ENCODE measurements around the gene HDGF. TPM values are rescaled to one million over a fixed set of nuclear protein-coding genes. Genes with fewer than 3 reads are reported as not detected.
A peak's percentile ranks its signal among the peaks of the same experiment; 100 is the strongest.

HDGF gene
- total RNA-seq, 1 donor from 2014 or later = 149 TPM

DNA sequence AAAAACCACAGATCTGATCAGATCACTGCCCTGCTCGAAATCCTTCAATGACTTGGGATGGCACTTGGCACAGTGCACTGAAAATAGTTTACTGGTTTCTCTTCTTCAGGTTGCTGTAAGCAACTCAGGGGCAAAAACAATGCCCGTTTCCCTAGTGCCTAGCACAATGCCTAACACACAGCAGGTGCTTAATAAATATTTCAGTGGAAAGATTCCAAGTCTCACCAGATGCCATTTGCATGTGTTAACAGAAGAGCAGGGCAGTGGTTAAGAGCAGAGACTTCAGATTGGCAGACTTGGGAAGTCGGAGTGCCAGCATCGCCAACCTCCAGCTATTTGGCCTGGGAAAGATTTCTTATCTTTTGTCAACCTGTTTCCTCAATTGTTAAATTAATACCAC lies 34.1 kb downstream of the HDGF start:
- no peak for DNase-seq

DNA sequence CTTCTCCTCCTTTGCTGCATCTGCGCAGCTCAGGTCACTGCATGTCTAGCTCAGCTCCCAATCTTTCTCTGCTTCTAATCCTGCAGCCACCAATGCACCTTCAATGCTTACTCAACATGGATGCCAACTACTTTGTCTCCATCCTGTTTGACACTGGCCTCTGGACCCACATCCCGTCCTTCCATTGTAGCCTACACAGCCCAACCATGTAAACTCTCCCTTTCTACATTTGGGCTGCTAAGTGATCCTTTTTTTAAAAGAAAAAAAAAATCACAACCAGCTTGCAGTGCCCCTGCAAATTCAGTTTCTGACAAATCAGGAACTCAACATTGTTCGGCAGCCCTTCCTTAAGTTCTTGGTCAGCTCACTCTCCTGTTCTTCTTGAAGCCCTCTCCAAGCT lies 36.6 kb downstream of the HDGF start:
- no peak for DNase-seq

DNA sequence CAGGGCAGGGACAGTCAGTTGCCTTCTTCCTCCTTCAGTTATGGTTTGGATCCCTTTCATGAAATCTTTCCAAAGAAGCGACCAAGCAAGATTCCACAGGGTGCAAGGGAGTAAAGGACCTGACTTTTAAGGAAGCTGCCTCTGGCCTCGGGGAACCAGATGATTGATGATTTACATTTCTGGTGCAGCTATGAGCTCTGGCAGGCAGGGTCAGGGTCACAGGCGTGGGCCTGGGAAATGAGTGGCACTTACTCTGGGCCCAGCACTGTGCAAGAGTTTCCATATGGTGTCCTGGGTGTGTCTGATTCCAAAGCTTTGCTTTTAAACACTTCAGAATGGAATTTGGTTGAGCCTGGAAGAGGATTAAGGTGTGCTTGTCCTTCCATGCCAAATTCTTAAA lies 38.8 kb downstream of the HDGF start:
- no peak for DNase-seq

DNA sequence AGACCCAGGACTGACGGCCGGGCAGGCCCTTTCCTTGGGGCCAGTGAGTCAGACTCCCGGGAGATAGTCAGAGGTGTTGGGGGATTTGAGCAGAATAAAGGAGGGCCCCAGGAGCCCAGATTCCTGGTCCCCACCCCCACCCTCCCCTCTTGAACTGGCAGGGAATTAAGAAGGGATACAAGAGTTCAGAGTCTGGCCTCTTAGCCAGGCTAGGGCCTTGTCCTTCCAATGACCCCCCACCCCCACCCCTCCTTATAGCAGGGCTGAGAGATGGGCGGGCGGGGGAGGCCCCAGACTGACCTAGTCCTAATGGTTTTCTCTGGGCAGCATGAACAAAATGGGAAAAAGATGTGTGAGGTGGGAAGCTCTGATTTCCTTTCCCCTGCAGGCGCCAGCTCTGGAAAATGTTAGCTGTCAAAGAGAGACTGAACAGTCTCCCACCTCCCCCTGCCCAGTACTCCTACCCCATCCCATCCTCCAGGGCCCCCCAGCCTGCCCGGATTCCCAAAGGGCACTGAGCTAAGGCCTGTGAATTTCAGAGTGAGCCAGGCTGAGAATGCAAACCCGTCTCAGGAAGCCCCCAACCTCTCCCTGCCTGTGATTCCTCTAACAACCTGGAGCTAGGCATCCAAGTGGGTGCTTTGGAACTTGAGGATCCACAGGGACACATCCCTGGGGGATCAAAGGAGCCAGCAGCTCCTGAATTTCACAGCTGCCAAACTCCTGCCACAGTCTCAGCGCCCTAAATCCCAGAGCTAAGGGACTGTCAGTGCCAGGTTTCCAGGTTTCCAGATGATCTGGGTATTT lies 40.3 kb downstream of the HDGF start:
- no peak for DNase-seq

DNA sequence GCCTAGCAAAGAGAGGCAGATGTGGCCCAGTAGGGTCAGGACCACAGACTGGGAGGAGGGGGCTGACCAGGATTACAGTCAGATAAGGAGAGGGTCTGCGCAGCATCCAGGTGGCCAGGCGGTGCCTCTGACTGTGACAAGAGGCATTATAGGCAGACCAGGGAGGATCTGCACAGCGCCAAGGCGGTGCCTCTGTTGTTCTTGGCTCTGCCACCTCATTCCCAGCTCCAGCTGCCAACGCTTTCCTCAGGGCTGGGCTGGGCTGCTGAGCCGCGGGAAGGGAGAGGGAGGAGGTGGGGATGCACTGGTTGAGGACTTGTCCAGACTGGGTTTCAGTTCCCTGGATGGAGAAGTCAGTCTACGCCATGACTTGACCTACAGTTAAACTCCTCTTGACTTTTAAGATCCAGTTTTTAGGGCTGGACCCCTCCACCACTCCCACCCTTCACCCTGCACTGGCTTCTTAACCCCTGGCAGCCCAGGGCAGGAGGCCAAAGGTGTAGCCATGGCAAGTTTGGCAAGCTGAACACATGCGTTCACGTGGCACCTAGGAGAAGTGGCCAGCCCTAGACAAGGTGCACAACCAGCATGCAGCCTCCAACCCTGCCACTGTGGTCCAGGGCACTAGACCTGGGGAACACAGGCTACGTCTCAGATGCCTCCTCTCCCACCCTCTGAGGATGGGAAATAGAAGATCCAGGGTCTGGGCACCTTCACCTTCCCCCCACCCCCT lies 41.6 kb downstream of the HDGF start:
- peak; percentile 40 for DNase-seq

DNA sequence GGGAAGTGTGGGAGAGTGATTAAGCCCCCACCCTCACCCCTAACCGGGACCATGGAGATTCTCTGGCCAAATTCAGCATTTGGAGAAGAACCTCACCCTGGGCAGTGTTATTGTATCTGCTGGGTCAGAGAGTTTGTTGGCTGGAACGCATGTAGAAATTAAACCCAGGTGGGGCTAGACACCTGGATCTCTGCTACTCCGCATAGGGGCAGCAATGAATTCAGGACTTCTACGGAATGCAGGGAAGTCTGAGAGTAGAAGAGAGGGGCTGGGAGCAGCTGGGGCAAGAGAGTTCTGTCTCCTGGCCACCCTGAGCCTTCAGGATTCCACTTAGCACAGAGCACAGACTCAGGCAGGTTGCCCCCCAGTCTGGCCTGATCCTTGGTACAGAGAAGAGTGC lies 42.4 kb downstream of the HDGF start:
- DNase-seq = no peak

DNA sequence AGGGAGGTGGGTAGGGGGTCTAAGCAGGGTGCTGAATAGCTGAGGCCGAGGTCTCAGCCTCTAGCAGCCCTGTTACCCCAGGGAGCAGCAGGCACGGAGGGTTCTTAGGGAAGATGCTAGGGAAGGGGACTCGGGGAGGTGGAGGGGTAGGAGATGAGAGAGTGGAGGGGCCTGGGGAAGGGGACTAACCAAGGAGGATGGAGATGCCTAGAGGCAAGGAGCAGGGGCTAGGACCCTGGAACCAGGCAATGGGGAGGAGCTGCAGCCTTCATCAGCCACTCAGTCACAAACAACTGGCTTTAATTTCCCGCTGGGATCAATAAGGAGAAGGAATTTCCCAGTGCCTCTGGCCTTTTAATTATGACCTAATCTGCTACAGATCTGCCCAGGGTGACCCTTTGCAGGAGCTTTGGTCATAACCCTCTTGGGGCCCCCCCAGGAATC lies 43.2 kb downstream of the HDGF start:
- DNase-seq = no peak

DNA sequence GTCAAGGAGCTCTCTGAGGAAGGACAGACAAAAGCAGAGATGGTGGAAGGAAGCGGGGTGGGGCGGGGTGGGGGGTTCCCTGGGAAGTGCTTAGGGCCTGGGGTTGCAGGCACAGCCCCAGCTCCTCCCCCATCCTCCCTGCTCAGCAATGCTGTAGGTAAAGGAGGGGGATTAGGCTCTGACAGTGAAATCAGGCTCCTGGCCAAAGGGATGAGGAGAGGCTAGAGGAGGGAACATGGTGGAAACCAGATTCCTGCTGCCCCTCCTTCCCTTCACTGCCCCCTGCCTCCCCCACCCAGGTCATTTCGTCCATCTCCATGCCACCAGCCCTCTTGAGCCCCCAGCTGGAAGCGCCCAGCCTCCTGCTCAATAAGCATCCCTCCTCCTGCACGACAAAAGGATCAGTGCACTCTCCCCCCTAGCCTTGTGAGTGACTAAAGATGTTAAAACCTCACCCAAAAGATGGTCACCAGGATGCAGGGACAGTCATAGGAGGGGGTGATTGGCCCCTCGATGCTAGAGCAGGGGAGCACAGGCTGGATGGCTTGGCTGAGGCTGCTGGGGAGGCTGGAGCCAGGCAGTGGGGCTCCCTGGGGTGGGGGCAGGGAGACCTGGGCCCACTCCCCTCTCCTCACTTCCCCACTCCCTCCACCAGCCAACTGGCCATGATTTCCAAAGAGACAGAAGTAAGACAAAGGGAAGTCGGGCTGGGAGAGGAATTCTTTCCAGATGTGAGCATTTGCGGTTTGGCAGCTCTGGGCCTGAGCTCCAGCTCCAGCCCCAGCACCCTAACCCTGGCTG lies 43.9 kb downstream of the HDGF start:
- DNase-seq = no peak

DNA sequence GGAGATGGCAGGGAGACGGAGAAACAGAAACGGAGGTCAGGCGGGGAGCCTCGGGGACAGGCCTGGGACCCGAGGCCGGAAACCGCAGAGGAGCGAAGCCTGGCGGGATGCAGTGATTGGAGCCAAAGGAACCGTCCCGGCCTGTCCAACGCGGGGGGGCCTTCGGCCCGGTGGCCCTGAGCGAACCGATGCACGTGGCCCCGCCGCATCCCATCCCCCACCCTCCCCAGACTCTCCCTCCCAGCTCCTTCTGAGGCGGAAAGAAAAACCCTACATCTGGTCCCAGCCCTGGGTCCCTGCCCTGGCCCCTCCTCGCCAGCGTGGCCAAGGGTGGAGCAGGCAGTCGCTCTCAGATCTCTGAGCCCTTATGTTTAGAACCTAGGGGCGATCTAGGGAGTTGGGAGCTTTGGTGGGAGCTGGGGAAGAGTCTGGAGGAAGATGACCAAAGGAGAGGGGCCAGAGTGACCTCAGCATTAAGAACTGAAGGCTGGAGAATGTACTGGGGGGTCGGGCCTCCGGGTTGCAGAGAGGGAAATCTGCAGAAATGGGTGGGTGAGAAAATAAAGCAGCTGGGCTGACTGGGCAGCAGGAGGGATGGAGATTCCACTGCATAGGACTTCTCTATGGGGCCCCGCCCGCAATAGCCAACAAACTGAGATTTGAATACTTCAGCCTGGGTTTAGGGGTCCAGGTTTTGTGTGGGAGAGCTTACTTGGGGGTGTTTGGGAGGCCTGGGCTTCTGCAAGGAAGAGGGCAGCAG lies 44.6 kb downstream of the HDGF start:
- DNase-seq = no peak

DNA sequence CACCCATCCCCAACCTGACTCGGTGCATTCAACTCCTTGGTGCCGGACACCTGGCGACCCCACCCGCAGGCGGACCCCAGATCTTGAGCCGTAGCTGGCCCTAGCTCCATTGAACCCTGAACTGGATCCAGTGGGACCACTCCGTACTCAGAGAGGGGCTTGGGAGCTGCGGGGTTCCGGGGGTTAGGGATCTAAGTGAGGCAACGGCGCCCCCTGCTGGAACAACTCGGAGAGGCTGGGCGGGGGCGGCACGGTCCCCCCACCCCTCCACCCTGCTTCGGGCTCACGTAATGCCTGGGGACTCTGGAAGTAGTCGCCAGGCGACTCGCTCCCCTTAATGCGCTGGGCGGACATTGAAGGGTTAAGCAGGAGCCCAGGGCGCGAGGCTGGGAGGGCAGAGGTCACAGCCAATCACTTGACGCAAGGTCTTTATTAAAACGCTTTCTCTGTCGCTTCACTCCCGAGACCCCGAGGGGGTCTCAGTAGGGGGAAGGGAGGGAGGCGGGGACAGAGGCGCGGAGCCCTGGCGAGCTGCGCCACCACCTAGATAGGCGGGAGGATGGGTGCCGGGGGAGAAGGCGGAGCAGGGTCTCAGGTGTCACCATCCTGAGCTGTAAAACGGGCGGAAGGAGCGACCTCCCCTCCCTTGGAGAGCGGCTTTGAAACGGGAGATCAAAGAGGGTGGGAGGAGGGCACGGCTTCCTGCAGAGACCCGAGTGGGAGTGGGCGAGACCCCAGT lies 45.4 kb downstream of the HDGF start:
- DNase-seq = peak; percentile 68

DNA sequence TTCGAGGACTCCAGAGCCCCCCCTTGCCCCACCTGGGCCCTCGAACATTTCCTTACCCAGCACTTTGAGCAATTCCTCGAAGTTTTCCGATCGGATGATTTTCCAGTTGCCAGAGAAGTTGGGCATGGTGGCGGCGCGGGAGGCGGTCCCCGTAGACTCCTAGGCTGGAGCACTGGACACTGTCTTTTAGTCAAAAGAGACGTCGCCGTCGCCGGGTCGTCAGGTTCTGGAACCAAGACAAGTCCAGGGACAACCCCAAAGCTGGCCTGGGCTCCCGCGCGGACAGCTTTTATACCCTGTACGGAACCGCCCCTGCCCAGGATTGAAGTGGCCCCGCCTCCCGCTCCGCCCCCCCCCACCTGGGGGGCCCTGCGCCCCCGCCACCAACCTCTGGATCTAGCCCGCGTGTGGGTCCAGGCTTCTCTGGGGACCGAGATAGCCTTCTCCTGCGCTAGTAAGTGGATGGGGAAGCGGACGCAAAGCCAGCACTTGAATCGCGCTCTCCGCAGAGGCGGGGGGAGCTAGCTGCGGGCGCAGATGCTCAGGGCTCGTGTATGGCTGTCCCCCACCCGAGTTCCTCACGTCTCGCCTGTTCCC lies 46.1 kb downstream of the HDGF start, which contains the start of gene CRABP2:
Gene CRABP2, minus strand, starts transcription at position 263 of the 597 bp plus-strand sequence. Its CDS starts 137 bp downstream, at position 126.
- DNase-seq = peak; percentile 19

DNA sequence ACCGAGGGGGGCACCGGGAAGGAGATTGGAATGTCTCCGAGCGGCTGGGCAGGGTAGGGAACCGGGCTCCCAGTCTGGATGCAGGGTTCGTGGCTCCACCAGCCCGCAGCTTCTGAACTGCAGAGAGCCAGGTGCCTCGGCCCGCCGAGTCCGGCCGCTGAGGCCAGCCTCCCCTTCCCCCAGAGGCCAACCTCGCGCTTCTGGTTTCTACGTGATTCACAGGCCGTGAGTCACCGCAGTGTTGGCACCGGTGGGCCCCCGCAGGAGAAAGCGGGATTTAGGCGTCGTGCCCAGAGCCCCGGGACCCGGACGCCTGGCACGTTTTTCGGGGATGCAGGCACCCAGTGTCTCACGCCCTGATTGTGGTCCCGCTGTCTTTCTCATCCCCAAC lies 46.5 kb downstream of the HDGF start:
- DNase-seq = peak; percentile 76

DNA sequence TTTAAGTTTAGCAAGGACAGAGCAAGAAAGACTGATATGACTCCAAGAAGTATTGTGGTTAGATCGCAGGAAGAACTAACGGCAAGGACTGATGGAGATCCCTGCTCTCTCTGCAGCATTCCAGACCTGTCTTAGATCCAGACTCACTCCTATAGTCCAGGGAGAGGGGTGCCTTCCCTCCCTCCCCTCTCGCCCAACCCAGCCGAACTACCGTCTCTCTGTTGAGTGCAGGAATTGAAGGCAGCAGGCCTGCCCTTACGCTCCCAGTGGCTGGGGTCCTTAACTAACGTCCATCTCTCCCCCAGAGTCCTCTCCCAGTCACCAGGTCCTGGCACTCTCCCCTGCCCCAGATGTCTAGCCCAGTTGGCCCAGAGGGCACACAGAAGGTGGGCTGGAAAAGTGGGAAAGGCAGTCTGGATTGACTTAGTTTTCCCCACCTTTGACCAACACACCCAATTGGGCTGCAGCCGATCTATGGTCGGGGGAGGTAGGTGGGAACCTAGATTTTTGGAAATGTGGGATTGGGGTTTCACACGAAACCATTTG lies 47.2 kb downstream of the HDGF start:
- DNase-seq = no peak

DNA sequence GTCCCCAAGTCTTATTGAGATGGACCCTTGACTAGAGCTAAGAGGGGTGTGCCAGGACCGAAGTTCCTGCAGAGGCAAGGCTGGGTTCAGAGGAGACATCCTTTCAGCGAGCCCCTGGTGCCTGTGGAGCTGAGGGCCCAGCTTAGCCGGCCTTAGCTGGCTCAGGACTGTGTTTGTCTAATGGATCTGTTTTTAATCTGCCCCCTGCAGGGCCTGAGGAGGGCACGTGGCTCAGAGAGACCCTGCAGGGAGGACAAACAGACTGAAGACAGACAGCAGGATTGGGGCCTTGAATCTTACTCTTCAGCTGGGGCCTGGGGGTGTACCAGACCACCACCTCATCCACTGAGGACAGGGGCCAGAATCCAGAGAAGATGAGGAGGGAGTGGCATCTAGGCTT lies 47.7 kb downstream of the HDGF start:
- DNase-seq = no peak

DNA sequence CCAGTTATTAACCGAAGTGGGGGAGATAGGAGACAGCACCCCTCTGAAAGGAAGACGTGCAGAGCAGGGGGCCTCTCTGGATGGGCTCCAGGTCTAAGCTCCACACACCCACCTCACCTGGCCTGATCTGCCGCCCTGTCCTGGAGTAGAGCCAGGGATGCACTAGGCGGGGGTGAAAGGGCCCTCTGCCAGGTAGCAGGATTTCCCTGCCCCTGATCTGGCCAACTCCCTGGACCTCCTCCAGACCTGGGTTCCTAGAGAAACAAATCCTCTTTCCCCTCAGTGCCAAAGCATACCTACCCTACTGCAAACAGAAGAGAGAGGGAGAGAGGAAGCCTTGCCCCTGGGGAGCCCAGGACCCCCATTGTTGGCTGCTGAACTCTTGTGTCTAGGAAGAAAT lies 48.1 kb downstream of the HDGF start:
- DNase-seq = no peak

DNA sequence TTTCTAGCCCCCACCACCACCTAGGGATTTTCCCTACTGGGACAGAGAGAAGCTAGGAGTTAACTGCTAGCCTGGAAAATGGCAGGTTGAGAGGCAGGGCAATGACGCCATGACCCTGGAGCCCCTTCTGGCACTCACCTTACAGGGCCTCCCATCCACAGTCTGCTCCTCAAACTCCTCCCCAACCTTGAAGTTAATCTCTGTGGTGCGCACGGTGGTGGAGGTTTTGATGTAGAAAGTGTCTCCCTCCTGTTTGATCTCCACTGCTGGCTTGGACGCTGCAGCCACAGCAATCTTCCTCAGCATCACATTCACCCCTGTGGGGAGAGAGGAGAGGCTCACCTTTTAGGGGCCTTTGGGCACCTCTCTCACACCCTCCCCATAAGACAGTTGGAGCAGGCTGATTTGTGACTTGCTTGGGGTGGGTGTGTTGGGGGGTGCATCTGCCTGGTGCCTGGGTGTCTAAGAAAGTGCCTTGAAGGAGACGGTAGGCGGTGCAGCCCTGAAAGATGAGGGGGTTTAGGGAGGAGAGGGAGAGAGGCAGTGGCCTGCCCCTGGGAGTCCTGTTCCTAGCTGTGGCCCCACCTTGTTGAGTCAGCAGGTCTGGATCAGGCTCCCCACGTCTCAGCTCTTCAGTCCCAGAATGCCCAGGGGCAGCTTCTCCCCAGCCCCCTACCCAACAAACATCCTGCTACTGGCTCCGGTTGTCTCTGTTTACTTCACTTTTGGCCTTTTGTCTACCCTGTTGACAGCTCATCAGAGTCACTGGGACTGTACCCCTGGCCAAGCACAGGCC lies 50.5 kb downstream of the HDGF start:
- no peak for DNase-seq

DNA sequence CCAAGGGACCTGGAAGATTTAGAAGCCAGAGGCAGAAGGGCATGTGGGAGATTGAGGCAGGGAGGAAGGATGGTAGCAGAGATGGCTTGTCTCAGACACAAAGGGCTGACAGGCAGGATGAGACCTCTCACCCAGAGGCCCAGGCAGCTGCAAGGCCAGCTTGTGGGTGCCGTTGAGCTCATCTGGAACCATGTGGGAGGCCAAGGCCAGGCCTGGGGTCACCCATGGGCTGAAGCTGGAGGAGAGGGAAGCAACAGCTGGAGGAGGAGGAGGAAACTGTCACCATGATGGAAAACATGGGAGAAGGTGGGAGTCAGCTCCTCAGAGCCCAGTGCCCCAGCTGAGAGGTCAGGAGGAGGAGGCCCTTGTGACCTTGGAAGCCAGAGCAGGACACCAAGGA lies 52.5 kb downstream of the HDGF start:
- no peak for DNase-seq

DNA sequence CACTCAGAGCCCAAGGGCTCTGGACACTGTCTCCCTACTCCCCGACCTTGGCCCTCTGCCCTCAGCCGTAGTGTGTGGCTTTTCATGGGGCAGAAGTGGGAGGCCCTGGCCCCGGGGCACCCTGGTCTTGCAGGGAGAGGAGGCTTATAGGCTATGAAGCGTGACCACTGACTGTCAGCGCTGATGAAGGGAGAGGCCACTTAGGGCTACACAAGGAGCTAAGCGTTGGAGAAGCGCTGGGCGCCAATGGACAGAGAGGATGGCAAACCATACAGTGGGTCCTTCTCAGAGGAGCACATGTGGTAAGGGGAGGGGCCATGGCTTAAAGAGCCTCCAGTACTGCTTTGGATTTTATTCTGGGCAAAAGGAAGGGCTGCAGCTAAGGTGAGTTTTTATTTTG lies 54.0 kb downstream of the HDGF start:
- no peak for DNase-seq

DNA sequence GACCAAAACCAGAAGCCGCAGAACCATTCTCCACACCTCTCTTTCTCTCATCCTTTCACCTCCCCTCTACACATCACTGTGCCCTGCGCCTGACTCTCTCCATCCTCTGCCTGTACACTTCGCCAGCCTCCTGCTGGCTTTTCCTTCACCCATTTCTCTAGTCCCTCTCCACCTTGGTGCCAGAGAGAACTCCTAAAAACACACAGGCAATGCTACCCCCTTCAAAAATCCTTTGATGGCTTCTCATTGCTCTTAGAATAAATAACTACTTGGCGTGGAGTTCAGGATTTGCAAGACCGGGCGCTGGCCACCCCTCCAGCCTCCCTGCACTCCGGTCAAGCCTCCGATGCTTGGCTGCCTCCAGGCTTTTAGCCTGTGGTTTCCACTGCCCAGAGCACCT lies 54.7 kb downstream of the HDGF start:
- DNase-seq = no peak

DNA sequence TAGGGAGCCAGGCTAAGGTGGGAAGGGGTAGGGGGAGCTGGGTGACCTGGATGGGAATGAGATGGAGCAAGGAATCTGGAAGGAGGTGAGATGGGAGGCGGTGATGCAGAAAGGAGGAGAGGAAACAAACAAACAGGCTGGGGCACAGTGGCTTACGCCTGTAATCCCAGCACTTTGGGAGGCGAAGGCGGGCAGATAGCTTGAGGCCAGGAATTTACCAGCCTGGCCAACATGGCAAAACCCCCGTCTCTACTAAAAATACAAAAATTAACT lies 56.8 kb downstream of the HDGF start:
- no peak for DNase-seq
